ENCODE data around the gene CLCF1. TPM values are rescaled to one million over a fixed set of nuclear protein-coding genes. Genes with fewer than 3 reads are reported as not detected.

The CLCF1 gene
- polyA plus RNA-seq, 1 donor (not counting 4 experiments of a cell fraction or from before 2014, with no cell fraction given) = 2.7 TPM

DNA sequence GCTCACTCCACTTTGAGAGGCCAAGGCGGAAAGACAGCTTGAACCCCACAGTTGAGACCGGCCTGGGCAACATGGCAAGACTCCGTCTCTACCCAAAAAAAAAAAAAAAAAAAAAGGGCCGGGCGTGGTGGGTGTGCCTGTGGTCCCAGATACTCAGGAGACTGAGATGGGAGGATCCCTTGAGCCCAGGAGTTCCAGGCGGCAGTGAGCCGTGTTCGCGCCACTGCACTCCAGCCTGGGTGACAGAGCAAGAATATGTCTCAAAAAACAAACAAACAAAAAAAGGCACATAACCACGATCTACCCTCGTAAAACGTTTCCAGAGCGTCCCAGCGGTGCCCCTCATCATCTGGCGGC is 17.5 kb upstream of the CLCF1 start:
- TF ChIP-seq EZH2 (IDR thresholded peaks at IDR 0.05; ENCODE audit: low read length) = no peak
- no peak for TF ChIP-seq CTCF (optimal IDR thresholded peaks at IDR 0.05 in 1 of 3, IDR thresholded peaks at IDR 0.05 in 1 of 3, conservative IDR thresholded peaks at IDR 0.05 in 1 of 3; ENCODE audit: extremely low read depth in 1 of 3, insufficient read depth in 2 of 3, low read length in 3 of 3)
- H3K79me2 ChIP-seq (ENCODE audit: control insufficient read depth, insufficient read depth, low read length) = peaks cover 10% of the 10 kb centered on the region
- no peaks in the 10 kb centered on the region for H4K20me1 ChIP-seq (ENCODE audit: control insufficient read depth, extremely low read depth, insufficient read depth, low read length)
- H3K27ac ChIP-seq (ENCODE audit: control insufficient read depth, insufficient read depth, low read length) = peak overlapping the region; percentile 76
- peaks cover 11% of the 10 kb centered on the region for H3K4me1 ChIP-seq (ENCODE audit: control insufficient read depth, extremely low read depth, insufficient read depth, low read length)
- dilution Hi-C loops (cut with MboI; ENCODE audit: extremely low pct_ligation_motif_present, low sequenced_read_pairs) = no loop called here
- H3K4me2 ChIP-seq (ENCODE audit: control insufficient read depth, extremely low read depth, insufficient read depth, low read depth, low read length) = peak overlapping the region; percentile 100
- peaks cover 2 to 11% of the 10 kb centered on the region in 2 experiments for H3K36me3 ChIP-seq (ENCODE audit: control insufficient read depth in 2 of 2, extremely low read depth in 1 of 2, insufficient read depth in 2 of 2, low read length in 2 of 2)
- H3K4me3 ChIP-seq (ENCODE audit: control insufficient read depth in 2 of 3, extremely low read depth in 1 of 3, insufficient read depth in 2 of 3, low read depth in 1 of 3, low read length in 3 of 3) = peak overlapping the region; percentile 80 to 97 (median 89)
- peak overlapping the region; percentile 93 for H3K9ac ChIP-seq (ENCODE audit: control insufficient read depth, extremely low read depth, insufficient read depth, low read length)
- no peaks in the 10 kb centered on the region for H3K27me3 ChIP-seq (ENCODE audit: control insufficient read depth, extremely low read depth, insufficient read depth, low read length)
- FAIRE-seq (no peak), DNase-seq (ENCODE audit: low read depth, low spot score) (no peak)
- no peaks in the 10 kb centered on the region for H3K9me3 ChIP-seq (ENCODE audit: control insufficient read depth, low read depth, low read length)
- H2AFZ ChIP-seq (ENCODE audit: control insufficient read depth, low read length) = peak overlapping the region; percentile 91
- no peaks in the 10 kb centered on the region for H3K9me1 ChIP-seq (ENCODE audit: control insufficient read depth, extremely low read depth, insufficient read depth, low read length)

- H3K4me1 ChIP-seq (ENCODE audit: control insufficient read depth, extremely low read depth, insufficient read depth, low read length) = peaks cover 20% of the 10 kb centered on the region
- DNase-seq (ENCODE audit: low read depth, low spot score) (no peak), FAIRE-seq (no peak)
- no peaks in the 10 kb centered on the region for H3K27me3 ChIP-seq (ENCODE audit: control insufficient read depth, extremely low read depth, insufficient read depth, low read length)
- H4K20me1 ChIP-seq (ENCODE audit: control insufficient read depth, extremely low read depth, insufficient read depth, low read length) = no peaks in the 10 kb centered on the region
- no peak overlapping the region for H3K9ac ChIP-seq (ENCODE audit: control insufficient read depth, extremely low read depth, insufficient read depth, low read length)
- dilution Hi-C loops (cut with MboI; ENCODE audit: extremely low pct_ligation_motif_present, low sequenced_read_pairs) = no loop called here
- H3K79me2 ChIP-seq (ENCODE audit: control insufficient read depth, insufficient read depth, low read length) = peaks cover 10% of the 10 kb centered on the region
- H2AFZ ChIP-seq (ENCODE audit: control insufficient read depth, low read length) = no peak overlapping the region
- H3K27ac ChIP-seq (ENCODE audit: control insufficient read depth, insufficient read depth, low read length) = no peak overlapping the region
- peaks cover 0 to 4% of the 10 kb centered on the region in 2 experiments for H3K36me3 ChIP-seq (ENCODE audit: control insufficient read depth in 2 of 2, extremely low read depth in 1 of 2, insufficient read depth in 2 of 2, low read length in 2 of 2)
- no peak overlapping the region for H3K4me3 ChIP-seq (ENCODE audit: control insufficient read depth in 2 of 3, extremely low read depth in 1 of 3, insufficient read depth in 2 of 3, low read depth in 1 of 3, low read length in 3 of 3)
- H3K9me3 ChIP-seq (ENCODE audit: control insufficient read depth, low read depth, low read length) = no peaks in the 10 kb centered on the region
- no peaks in the 10 kb centered on the region for H3K9me1 ChIP-seq (ENCODE audit: control insufficient read depth, extremely low read depth, insufficient read depth, low read length)
- TF ChIP-seq CTCF (optimal IDR thresholded peaks at IDR 0.05 in 1 of 3, IDR thresholded peaks at IDR 0.05 in 1 of 3, conservative IDR thresholded peaks at IDR 0.05 in 1 of 3; ENCODE audit: extremely low read depth in 1 of 3, insufficient read depth in 2 of 3, low read length in 3 of 3) = peak; percentile 42 to 71 (median 53)
- no peak for TF ChIP-seq EZH2 (IDR thresholded peaks at IDR 0.05; ENCODE audit: low read length)
- no peak overlapping the region for H3K4me2 ChIP-seq (ENCODE audit: control insufficient read depth, extremely low read depth, insufficient read depth, low read depth, low read length)
Measured at GRCh38 chr11:67389477-67389876, 16.1 kb upstream of the CLCF1 start.

Measured in keratinocyte (primary cell).